ENCODE measurements around the gene TMEM231.
A peak's percentile ranks its signal among the peaks of the same experiment; 100 is the strongest.
"Not testable (repeated sequence)": the region's sequence is repeated elsewhere in the genome, so short reads cannot be mapped to it uniquely, and the experiment has no call there.

The TMEM231 gene, protein sequence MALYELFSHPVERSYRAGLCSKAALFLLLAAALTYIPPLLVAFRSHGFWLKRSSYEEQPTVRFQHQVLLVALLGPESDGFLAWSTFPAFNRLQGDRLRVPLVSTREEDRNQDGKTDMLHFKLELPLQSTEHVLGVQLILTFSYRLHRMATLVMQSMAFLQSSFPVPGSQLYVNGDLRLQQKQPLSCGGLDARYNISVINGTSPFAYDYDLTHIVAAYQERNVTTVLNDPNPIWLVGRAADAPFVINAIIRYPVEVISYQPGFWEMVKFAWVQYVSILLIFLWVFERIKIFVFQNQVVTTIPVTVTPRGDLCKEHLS

GRCh38 chr16:75555707-75556430, at the start of gene TMEM231:
Gene TMEM231, minus strand, starts transcription at chr16:75556252. Its CDS starts 43 bp downstream, at chr16:75556209.
- Mint-ChIP-seq H3K4me3 (peak within 1 kb of the TSS; percentile 94), H3K27me3 (no peaks in the 10 kb centered on the region), H3K4me1 (peaks cover 7% of the 10 kb centered on the region), H3K27ac (peak within 1 kb of the TSS; percentile 76), H3K9me3 (no peaks in the 10 kb centered on the region), H3K36me3 (no peaks in the 10 kb centered on the region)

GRCh38 chr16:75603241-75603640, 47.2 kb upstream of the TMEM231 start:
- H3K27me3 Mint-ChIP-seq = no peaks in the 10 kb centered on the region
- no peak overlapping the region for H3K4me3 Mint-ChIP-seq
- no peaks in the 10 kb centered on the region for H3K9me3 Mint-ChIP-seq
- H3K4me1 Mint-ChIP-seq = no peaks in the 10 kb centered on the region
- no peak overlapping the region for H3K27ac Mint-ChIP-seq
- H3K36me3 Mint-ChIP-seq = peaks cover 30% of the 10 kb centered on the region

DNA sequence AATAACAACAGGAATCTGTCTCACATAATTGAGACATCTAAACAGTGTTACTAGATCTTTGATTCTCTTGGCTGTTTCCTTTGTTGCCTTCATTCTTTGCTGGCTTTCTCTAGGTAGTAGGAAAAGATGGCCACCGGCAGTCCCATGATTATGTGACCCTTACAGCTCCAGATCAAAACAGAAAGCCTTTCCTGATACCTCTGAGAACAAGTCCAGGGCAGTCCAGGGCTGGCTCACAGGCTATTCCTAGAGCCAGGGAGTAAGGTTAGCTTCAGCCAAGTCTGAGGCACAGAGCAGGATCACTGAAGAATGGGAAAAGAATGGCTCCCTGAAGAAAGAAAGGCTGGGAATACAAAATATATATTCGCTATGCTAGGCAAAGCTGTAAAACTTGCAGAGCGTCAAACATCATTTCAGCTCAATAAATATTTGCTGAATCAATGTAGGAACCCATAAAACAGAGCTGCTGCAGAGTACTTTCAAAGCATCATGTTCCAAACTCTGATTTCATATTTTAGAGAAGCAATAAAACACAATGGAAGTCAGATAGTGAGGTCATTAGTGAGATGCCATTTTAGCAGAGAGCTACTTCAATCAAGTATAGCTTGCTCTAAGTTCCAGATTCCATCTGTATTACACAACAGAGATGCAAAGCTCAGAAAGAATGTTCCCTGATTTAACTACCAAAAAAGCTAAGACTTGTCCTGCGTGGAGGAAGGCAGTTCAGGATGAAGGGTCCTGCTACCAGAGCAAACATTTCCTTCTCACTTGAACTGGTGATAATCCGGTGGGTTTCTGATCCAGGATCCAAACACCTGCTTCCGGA, 43.6 kb upstream of the TMEM231 start:
- peaks cover 36% of the 10 kb centered on the region for H3K36me3 Mint-ChIP-seq
- no peaks in the 10 kb centered on the region for H3K27me3 Mint-ChIP-seq
- H3K4me3 Mint-ChIP-seq = no peak overlapping the region
- H3K27ac Mint-ChIP-seq = no peak overlapping the region
- peaks cover 2% of the 10 kb centered on the region for H3K4me1 Mint-ChIP-seq
- no peaks in the 10 kb centered on the region for H3K9me3 Mint-ChIP-seq

DNA sequence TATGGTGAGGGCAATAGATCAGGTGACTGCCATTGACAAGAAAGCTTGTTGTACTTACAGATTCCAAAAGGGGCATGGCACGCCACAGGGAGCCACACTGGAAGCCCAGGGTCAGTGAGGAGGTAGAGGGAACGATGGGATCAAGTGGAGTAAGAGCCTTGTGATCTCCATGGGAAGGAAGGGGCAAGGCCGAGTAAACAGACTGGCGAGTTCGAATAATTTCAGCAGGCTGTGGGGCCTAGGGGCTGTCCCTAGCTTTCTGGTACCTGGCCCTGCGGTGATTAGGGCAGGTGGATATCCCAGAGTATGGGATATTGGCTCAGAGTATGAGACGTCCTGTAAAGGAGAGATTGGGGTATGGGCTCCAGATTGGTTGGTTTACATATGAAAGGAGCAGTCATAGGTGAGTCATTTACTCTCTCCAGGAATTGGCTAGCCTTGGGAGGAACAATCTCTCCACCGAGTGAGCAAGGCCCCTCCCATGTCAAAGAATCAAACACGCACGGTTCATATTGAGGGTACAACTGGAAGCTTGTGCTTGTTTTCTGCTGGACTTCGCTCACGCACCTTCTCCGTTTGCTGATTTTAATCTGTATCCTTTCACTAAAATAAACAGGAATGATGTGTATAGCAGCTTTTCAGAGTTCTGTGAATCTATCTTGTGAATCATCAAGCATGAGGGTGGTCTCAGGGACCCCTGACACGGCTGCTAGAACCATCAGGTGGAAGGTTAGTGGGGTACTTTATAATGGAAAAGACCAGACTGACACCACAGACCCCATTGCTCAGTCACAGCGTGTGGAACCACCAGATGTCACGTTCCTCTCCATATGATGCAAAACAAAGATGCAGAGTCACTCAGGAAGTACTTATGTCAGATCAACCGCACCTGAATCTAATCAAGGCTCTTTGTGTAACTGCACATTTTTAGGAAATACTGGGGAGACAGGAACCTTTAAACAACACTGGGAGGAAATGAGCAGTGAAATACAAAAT, 38.1 kb upstream of the TMEM231 start:
- H3K36me3 Mint-ChIP-seq = peaks cover 13% of the 10 kb centered on the region
- H3K9me3 Mint-ChIP-seq = no peaks in the 10 kb centered on the region
- peaks cover 6% of the 10 kb centered on the region for H3K4me1 Mint-ChIP-seq
- no peaks in the 10 kb centered on the region for H3K27me3 Mint-ChIP-seq
- H3K4me3 Mint-ChIP-seq = no peak overlapping the region
- H3K27ac Mint-ChIP-seq = no peak overlapping the region

DNA sequence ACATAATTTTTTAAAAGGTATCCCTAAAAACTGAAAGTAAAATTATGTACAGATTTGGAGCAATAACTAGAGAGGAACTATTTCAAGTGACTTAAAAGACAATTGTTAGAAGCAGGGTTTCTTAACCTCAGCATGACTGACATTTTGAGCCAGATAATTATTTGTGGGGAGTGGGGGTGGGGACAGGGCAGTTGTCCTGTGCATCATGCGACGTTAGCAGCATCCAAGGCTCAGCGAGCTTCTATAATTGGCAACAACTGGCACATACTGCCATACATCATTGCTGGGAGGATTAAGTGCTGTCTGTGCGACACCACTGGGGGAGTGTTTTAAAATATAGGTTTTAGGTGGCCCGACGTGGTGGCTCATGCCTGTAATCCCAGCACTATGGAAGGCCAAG, 37.3 kb upstream of the TMEM231 start:
- Mint-ChIP-seq H3K36me3 (peaks cover 12% of the 10 kb centered on the region), H3K9me3 (no peaks in the 10 kb centered on the region), H3K4me1 (peaks cover 6% of the 10 kb centered on the region), H3K27ac (no peak overlapping the region), H3K27me3 (no peaks in the 10 kb centered on the region), H3K4me3 (no peak overlapping the region)

- H3K27ac Mint-ChIP-seq, H3K9me3 Mint-ChIP-seq, H3K36me3 Mint-ChIP-seq, H3K4me1 Mint-ChIP-seq, H3K4me3 Mint-ChIP-seq, H3K27me3 Mint-ChIP-seq: not testable (repeated sequence)
These were observed 35.9 kb upstream of the TMEM231 start for GRCh38 chr16:75591927-75592326.

- no peak overlapping the region for H3K27ac Mint-ChIP-seq
- no peaks in the 10 kb centered on the region for H3K9me3 Mint-ChIP-seq
- H3K4me1 Mint-ChIP-seq = peaks cover 6% of the 10 kb centered on the region
- peaks cover 3% of the 10 kb centered on the region for H3K36me3 Mint-ChIP-seq
- no peaks in the 10 kb centered on the region for H3K27me3 Mint-ChIP-seq
- H3K4me3 Mint-ChIP-seq = no peak overlapping the region
These were observed 35.1 kb upstream of the TMEM231 start for GRCh38 chr16:75590920-75591843.

GRCh38 chr16:75589306-75589705, 33.3 kb upstream of the TMEM231 start:
- Mint-ChIP-seq H3K4me3 (no peak overlapping the region), H3K4me1 (no peaks in the 10 kb centered on the region), H3K27me3 (no peaks in the 10 kb centered on the region), H3K9me3 (no peaks in the 10 kb centered on the region), H3K36me3 (peaks cover 3% of the 10 kb centered on the region), H3K27ac (no peak overlapping the region)

DNA sequence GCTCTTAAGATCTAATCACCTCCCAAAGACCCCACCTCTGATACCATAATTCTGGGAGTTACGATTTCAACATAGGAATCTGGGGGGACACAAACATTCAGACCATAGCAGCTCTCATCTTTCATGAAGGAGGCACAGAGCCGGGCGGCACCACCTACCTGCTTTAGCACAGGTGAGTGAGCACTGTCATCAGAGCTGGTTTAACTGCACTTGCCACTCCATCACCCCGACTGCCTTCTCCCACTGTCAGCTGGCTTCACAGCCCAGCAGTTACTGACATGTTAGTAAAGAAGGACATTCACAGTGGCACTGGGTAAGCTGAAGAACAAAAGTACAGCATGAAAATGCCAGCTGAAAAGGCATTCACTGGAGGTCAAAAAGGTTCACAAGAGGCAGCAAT, 32.7 kb upstream of the TMEM231 start:
- no peak overlapping the region for H3K27ac Mint-ChIP-seq
- peaks cover under 1% of the 10 kb centered on the region for H3K36me3 Mint-ChIP-seq
- no peak overlapping the region for H3K4me3 Mint-ChIP-seq
- no peaks in the 10 kb centered on the region for H3K27me3 Mint-ChIP-seq
- H3K9me3 Mint-ChIP-seq = no peaks in the 10 kb centered on the region
- no peaks in the 10 kb centered on the region for H3K4me1 Mint-ChIP-seq

DNA sequence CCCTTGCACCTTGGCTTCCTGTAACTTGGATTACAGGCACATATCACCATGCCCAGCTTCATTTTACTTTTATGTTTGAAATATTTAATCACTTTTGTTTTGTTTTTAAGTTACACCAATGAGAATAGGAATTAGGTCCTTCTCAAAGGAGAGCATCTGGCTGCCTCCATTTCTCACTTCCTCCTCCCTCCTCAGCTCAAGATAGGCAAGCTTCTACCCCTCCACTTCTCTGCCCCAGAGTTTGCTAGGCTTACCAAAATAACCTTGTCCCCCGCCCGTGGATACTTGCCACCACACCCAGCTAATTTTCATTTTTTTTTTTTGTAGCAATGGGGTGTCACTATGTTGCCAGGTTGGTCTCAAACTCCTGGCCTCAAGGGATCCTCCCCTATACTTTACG, 28.1 kb upstream of the TMEM231 start:
- Mint-ChIP-seq H3K36me3 (no peaks in the 10 kb centered on the region), H3K9me3 (no peaks in the 10 kb centered on the region), H3K27ac (peak overlapping the region; percentile 38), H3K27me3 (no peaks in the 10 kb centered on the region), H3K4me3 (no peak overlapping the region), H3K4me1 (no peaks in the 10 kb centered on the region)

- Mint-ChIP-seq H3K4me1 (peaks cover 13% of the 10 kb centered on the region), H3K4me3 (no peak overlapping the region), H3K27ac (no peak overlapping the region), H3K27me3 (no peaks in the 10 kb centered on the region), H3K9me3 (no peaks in the 10 kb centered on the region), H3K36me3 (peaks cover 3% of the 10 kb centered on the region)
These were observed 23.3 kb upstream of the TMEM231 start for GRCh38 chr16:75579281-75579834.

GRCh38 chr16:75578725-75579124, 22.7 kb upstream of the TMEM231 start:
- Mint-ChIP-seq H3K4me1 (peaks cover 17% of the 10 kb centered on the region), H3K27ac (peak overlapping the region; percentile 36), H3K27me3 (no peaks in the 10 kb centered on the region), H3K9me3 (no peaks in the 10 kb centered on the region), H3K4me3 (no peak overlapping the region), H3K36me3 (peaks cover 4% of the 10 kb centered on the region)

- Mint-ChIP-seq H3K27me3 (no peaks in the 10 kb centered on the region), H3K27ac (peak overlapping the region; percentile 36), H3K36me3 (peaks cover 6% of the 10 kb centered on the region), H3K9me3 (no peaks in the 10 kb centered on the region), H3K4me3 (no peak overlapping the region), H3K4me1 (peaks cover 22% of the 10 kb centered on the region)
These were observed 22.2 kb upstream of the TMEM231 start for GRCh38 chr16:75578212-75578611.

- no peak overlapping the region for H3K27ac Mint-ChIP-seq
- no peaks in the 10 kb centered on the region for H3K27me3 Mint-ChIP-seq
These were observed 20.3 kb upstream of the TMEM231 start for GRCh38 chr16:75576384-75576811.

More at GRCh38 chr16:75576384-75576811, 20.3 kb upstream of the TMEM231 start:
- H3K4me3 Mint-ChIP-seq = no peak overlapping the region
- H3K36me3 Mint-ChIP-seq = peaks cover 8% of the 10 kb centered on the region
- peaks cover 35% of the 10 kb centered on the region for H3K4me1 Mint-ChIP-seq
- H3K9me3 Mint-ChIP-seq = no peaks in the 10 kb centered on the region

Measured in activated naive CD4-positive, alpha-beta T cell treated with anti-CD3 and anti-CD28 coated beads, Interleukin-2, amount 50 U/mL, for 24 hours (primary cell).